ENCODE data around the gene ALAS1.

ALAS1 gene

DNA sequence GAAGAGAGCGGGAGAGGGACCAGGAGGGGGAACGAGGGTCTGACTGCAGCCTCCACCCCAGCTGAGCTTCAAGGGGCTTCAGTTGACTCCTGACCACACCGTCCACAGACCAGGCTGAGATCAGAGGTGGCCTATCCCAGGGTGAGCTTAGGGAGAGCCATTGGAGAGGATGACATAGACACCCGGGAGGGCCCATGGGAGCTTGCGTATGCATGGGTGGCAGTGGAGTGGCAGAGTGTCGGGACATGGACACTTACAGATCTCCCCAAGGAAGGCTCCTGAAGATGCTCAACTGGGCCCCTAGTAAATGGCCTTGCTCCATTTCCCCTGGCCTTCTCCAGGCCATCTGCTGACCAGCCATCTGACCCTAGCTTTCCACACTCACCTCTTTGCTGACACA is 12.6 kb upstream of the ALAS1 start:
- H3K4me1 ChIP-seq (ENCODE audit: control insufficient read depth, insufficient read depth, low read depth, low read length) = peaks cover 3% of the 10 kb centered on the region
- H3K23ac ChIP-seq (ENCODE audit: low read length in 2 of 2) = no peak overlapping the region
- H3K4me2 ChIP-seq (ENCODE audit: low read length, poor library complexity, severe bottlenecking) = no peak overlapping the region
- no peak overlapping the region for H2BK12ac ChIP-seq (ENCODE audit: low read length in 2 of 2)
- H2BK120ac ChIP-seq (ENCODE audit: low read depth, low read length) = no peak overlapping the region
- no peaks in the 10 kb centered on the region for H3K9me3 ChIP-seq (ENCODE audit: control insufficient read depth, low read length)
- no peak overlapping the region for H3K18ac ChIP-seq (ENCODE audit: low read depth in 1 of 2, low read length in 2 of 2)
- H4K8ac ChIP-seq (ENCODE audit: low read length) = no peak overlapping the region
- H4K91ac ChIP-seq (ENCODE audit: low read length) = no peak overlapping the region
- no peak overlapping the region for H3K9ac ChIP-seq (ENCODE audit: low read length)
- 96% methylated on average over 6 of the region's 6 CpGs for WGBS
- no peak overlapping the region for H2BK15ac ChIP-seq (ENCODE audit: low read depth, poor library complexity, severe bottlenecking)
- no peak overlapping the region for H3K4me3 ChIP-seq (ENCODE audit: insufficient read depth in 1 of 2, low read depth in 1 of 2, low read length in 2 of 2)
- H3K4ac ChIP-seq (ENCODE audit: low read depth in 1 of 2, low read length in 2 of 2) = no peak overlapping the region
- no peak overlapping the region for H2AFZ ChIP-seq (ENCODE audit: low read depth, low read length)
- H2BK5ac ChIP-seq (ENCODE audit: low read depth, low read length, poor library complexity, severe bottlenecking) = no peak overlapping the region
- H3K14ac ChIP-seq (ENCODE audit: low read length in 2 of 2) = peak overlapping the region in 1 of 2 experiments; percentile 41
- no peaks in the 10 kb centered on the region for H3K36me3 ChIP-seq (ENCODE audit: control insufficient read depth in 1 of 2, insufficient read depth in 2 of 2, low read depth in 1 of 2, low read length in 2 of 2)
- H3K79me1 ChIP-seq (replicated peaks; ENCODE audit: low read length, poor library complexity, severe bottlenecking) = no peaks in the 10 kb centered on the region
- no peak overlapping the region for H3K27ac ChIP-seq (ENCODE audit: low read length, poor library complexity, severe bottlenecking)
- DNase-seq = no peak
- no peaks in the 10 kb centered on the region for H3K27me3 ChIP-seq (ENCODE audit: control insufficient read depth in 1 of 2, insufficient read depth in 1 of 2, low read length in 2 of 2)
- no peak overlapping the region for H2AK5ac ChIP-seq (ENCODE audit: low read length, severe bottlenecking)

DNA sequence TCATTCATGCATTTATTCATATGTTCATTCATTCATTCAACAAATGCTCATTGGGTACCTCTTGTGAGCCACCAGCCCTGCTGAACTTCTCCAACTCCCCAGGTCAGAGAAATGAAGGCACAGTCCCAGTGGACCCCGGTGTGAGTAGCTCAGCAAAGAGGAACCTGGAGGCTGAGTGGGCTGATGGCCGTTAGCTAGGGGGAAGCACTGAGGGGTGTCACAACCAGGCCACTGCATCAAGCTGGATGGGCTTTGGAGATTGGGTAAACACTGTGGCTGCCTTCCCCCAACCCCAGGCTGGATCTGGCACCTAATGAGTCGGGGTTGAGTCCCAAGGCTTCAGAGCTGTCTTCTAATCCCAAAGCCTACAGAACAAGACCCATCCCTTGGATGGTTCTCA is 12.1 kb upstream of the ALAS1 start:
- Histone ChIP-seq H2BK12ac (ENCODE audit: low read length in 2 of 2) (no peak overlapping the region), H2BK5ac (ENCODE audit: low read depth, low read length, poor library complexity, severe bottlenecking) (no peak overlapping the region), H4K8ac (ENCODE audit: low read length) (peak overlapping the region; percentile 40), H2BK120ac (ENCODE audit: low read depth, low read length) (no peak overlapping the region), H3K14ac (ENCODE audit: low read length in 2 of 2) (no peak overlapping the region), H3K4me1 (ENCODE audit: control insufficient read depth, insufficient read depth, low read depth, low read length) (peaks cover 3% of the 10 kb centered on the region), H3K4me3 (ENCODE audit: insufficient read depth in 1 of 2, low read depth in 1 of 2, low read length in 2 of 2) (no peak overlapping the region), H3K23ac (ENCODE audit: low read length in 2 of 2) (no peak overlapping the region), H3K27me3 (ENCODE audit: control insufficient read depth in 1 of 2, insufficient read depth in 1 of 2, low read length in 2 of 2) (no peaks in the 10 kb centered on the region), H3K4me2 (ENCODE audit: low read length, poor library complexity, severe bottlenecking) (no peak overlapping the region), H2BK15ac (ENCODE audit: low read depth, poor library complexity, severe bottlenecking) (no peak overlapping the region), H3K9ac (ENCODE audit: low read length) (no peak overlapping the region), H3K18ac (ENCODE audit: low read depth in 1 of 2, low read length in 2 of 2) (no peak overlapping the region), H2AFZ (ENCODE audit: low read depth, low read length) (no peak overlapping the region), H3K9me3 (ENCODE audit: control insufficient read depth, low read length) (no peaks in the 10 kb centered on the region), H3K27ac (ENCODE audit: low read length, poor library complexity, severe bottlenecking) (no peak overlapping the region), H4K91ac (ENCODE audit: low read length) (no peak overlapping the region), H3K79me1 (replicated peaks; ENCODE audit: low read length, poor library complexity, severe bottlenecking) (no peaks in the 10 kb centered on the region), H2AK5ac (ENCODE audit: low read length, severe bottlenecking) (no peak overlapping the region), H3K36me3 (ENCODE audit: control insufficient read depth in 1 of 2, insufficient read depth in 2 of 2, low read depth in 1 of 2, low read length in 2 of 2) (no peaks in the 10 kb centered on the region), H3K4ac (ENCODE audit: low read depth in 1 of 2, low read length in 2 of 2) (no peak overlapping the region)
- 82% methylated on average over 3 of the region's 3 CpGs for WGBS
- DNase-seq = no peak

GRCh38 chr3:52186729-52187128 is 11.2 kb upstream of the ALAS1 start:
- Histone ChIP-seq H4K8ac (ENCODE audit: low read length) (no peak overlapping the region), H2BK15ac (ENCODE audit: low read depth, poor library complexity, severe bottlenecking) (no peak overlapping the region), H2AFZ (ENCODE audit: low read depth, low read length) (no peak overlapping the region), H3K18ac (ENCODE audit: low read depth in 1 of 2, low read length in 2 of 2) (no peak overlapping the region), H3K4ac (ENCODE audit: low read depth in 1 of 2, low read length in 2 of 2) (no peak overlapping the region), H4K91ac (ENCODE audit: low read length) (no peak overlapping the region), H3K23ac (ENCODE audit: low read length in 2 of 2) (no peak overlapping the region), H2BK12ac (ENCODE audit: low read length in 2 of 2) (peak overlapping the region in 1 of 2 experiments; percentile 18), H2BK5ac (ENCODE audit: low read depth, low read length, poor library complexity, severe bottlenecking) (no peak overlapping the region), H3K36me3 (ENCODE audit: control insufficient read depth in 1 of 2, insufficient read depth in 2 of 2, low read depth in 1 of 2, low read length in 2 of 2) (no peaks in the 10 kb centered on the region), H2AK5ac (ENCODE audit: low read length, severe bottlenecking) (no peak overlapping the region), H3K79me1 (replicated peaks; ENCODE audit: low read length, poor library complexity, severe bottlenecking) (no peaks in the 10 kb centered on the region), H3K9me3 (ENCODE audit: control insufficient read depth, low read length) (no peaks in the 10 kb centered on the region), H3K14ac (ENCODE audit: low read length in 2 of 2) (no peak overlapping the region), H3K9ac (ENCODE audit: low read length) (no peak overlapping the region), H3K27me3 (ENCODE audit: control insufficient read depth in 1 of 2, insufficient read depth in 1 of 2, low read length in 2 of 2) (no peaks in the 10 kb centered on the region), H2BK120ac (ENCODE audit: low read depth, low read length) (no peak overlapping the region), H3K4me2 (ENCODE audit: low read length, poor library complexity, severe bottlenecking) (no peak overlapping the region), H3K4me1 (ENCODE audit: control insufficient read depth, insufficient read depth, low read depth, low read length) (peaks cover under 1% of the 10 kb centered on the region), H3K4me3 (ENCODE audit: insufficient read depth in 1 of 2, low read depth in 1 of 2, low read length in 2 of 2) (no peak overlapping the region), H3K27ac (ENCODE audit: low read length, poor library complexity, severe bottlenecking) (no peak overlapping the region)
- WGBS = 86% methylated on average over 9 of the region's 9 CpGs
- no peak for DNase-seq

- Histone ChIP-seq H3K18ac (ENCODE audit: low read depth in 1 of 2, low read length in 2 of 2) (no peak overlapping the region), H2BK120ac (ENCODE audit: low read depth, low read length) (no peak overlapping the region), H3K4me2 (ENCODE audit: low read length, poor library complexity, severe bottlenecking) (no peak overlapping the region), H3K36me3 (ENCODE audit: control insufficient read depth in 1 of 2, insufficient read depth in 2 of 2, low read depth in 1 of 2, low read length in 2 of 2) (peaks cover 0 to 2% of the 10 kb centered on the region in 2 experiments), H3K23ac (ENCODE audit: low read length in 2 of 2) (no peak overlapping the region), H2AFZ (ENCODE audit: low read depth, low read length) (no peak overlapping the region), H2BK5ac (ENCODE audit: low read depth, low read length, poor library complexity, severe bottlenecking) (no peak overlapping the region), H3K14ac (ENCODE audit: low read length in 2 of 2) (no peak overlapping the region), H3K9ac (ENCODE audit: low read length) (no peak overlapping the region), H2BK15ac (ENCODE audit: low read depth, poor library complexity, severe bottlenecking) (no peak overlapping the region), H4K8ac (ENCODE audit: low read length) (no peak overlapping the region), H3K27me3 (ENCODE audit: control insufficient read depth in 1 of 2, insufficient read depth in 1 of 2, low read length in 2 of 2) (no peaks in the 10 kb centered on the region), H3K27ac (ENCODE audit: low read length, poor library complexity, severe bottlenecking) (no peak overlapping the region), H3K9me3 (ENCODE audit: control insufficient read depth, low read length) (no peaks in the 10 kb centered on the region), H3K4me1 (ENCODE audit: control insufficient read depth, insufficient read depth, low read depth, low read length) (peaks cover 7% of the 10 kb centered on the region), H3K79me1 (replicated peaks; ENCODE audit: low read length, poor library complexity, severe bottlenecking) (no peaks in the 10 kb centered on the region), H2BK12ac (ENCODE audit: low read length in 2 of 2) (no peak overlapping the region), H3K4ac (ENCODE audit: low read depth in 1 of 2, low read length in 2 of 2) (no peak overlapping the region), H3K4me3 (ENCODE audit: insufficient read depth in 1 of 2, low read depth in 1 of 2, low read length in 2 of 2) (no peak overlapping the region), H2AK5ac (ENCODE audit: low read length, severe bottlenecking) (no peak overlapping the region), H4K91ac (ENCODE audit: low read length) (no peak overlapping the region)
- WGBS = 90% methylated on average over 1 of the region's 1 CpG
- no peak for DNase-seq
Measured at GRCh38 chr3:52188556-52188955, 9.4 kb upstream of the ALAS1 start.
